H9 (cell line): ENCODE measurements around the gene C16orf92. TPM values are rescaled to one million over a fixed set of nuclear protein-coding genes. Genes with fewer than 3 reads are reported as not detected.

Source experiments
- DNase-seq: peaks from one replicate; pipeline ENCODE4 v3.0.0-alpha.2; 2017
- H2AFZ ChIP-seq: one replicate; pipeline ENCODE4 v1.6.1; 2013; ENCODE audit warnings: mild to moderate bottlenecking, low read length, control low read depth, moderate library complexity
- H2AK5ac ChIP-seq: 2 replicates; pipeline ENCODE4 v1.6.1; 2013; ENCODE audit warnings: low read length, control low read depth, mixed read lengths; ENCODE audit not compliant: insufficient read length
- H2BK120ac ChIP-seq: one replicate; pipeline ENCODE4 v1.6.1; 2013; ENCODE audit warnings: low read depth, mild to moderate bottlenecking, low read length, control low read depth, inconsistent platforms; ENCODE audit not compliant: poor library complexity, severe bottlenecking
- H2BK12ac ChIP-seq: 2 replicates; pipeline ENCODE4 v1.6.1; 2013; ENCODE audit warnings: low read length, control low read depth, mixed read lengths, low read depth; ENCODE audit not compliant: insufficient read length
- H2BK15ac ChIP-seq: 2 replicates; pipeline ENCODE4 v1.6.1; 2013; ENCODE audit warnings: low read depth, low read length, control low read depth
- H2BK20ac ChIP-seq: one replicate; pipeline ENCODE4 v1.6.1; 2013; ENCODE audit warnings: low read depth, mild to moderate bottlenecking, low read length, control low read depth, inconsistent platforms; ENCODE audit not compliant: poor library complexity, severe bottlenecking
- H2BK5ac ChIP-seq: 2 replicates; pipeline ENCODE4 v1.6.1; 2013; ENCODE audit warnings: low read length, control low read depth, mixed read lengths; ENCODE audit not compliant: insufficient read length
- H3K14ac ChIP-seq: 2 replicates; pipeline ENCODE4 v1.6.1; 2013; ENCODE audit warnings: low read length, control low read depth; ENCODE audit not compliant: insufficient read depth
- H3K18ac ChIP-seq: 2 replicates; pipeline ENCODE4 v1.6.1; 2013; ENCODE audit warnings: low read depth, mild to moderate bottlenecking, mixed read lengths, low read length, control low read depth; ENCODE audit not compliant: insufficient read length
- H3K23ac ChIP-seq: 2 replicates; pipeline ENCODE4 v1.6.1; 2013; ENCODE audit warnings: low read length, control low read depth, mixed read lengths, low read depth; ENCODE audit not compliant: insufficient read length
- H3K23me2 ChIP-seq: 2 replicates; pipeline ENCODE4 v1.6.1; 2013; ENCODE audit warnings: low read depth, mild to moderate bottlenecking, mixed read lengths, low read length, control low read depth; ENCODE audit not compliant: insufficient read length, poor library complexity, severe bottlenecking
- H3K27ac ChIP-seq: 2 replicates; pipeline ENCODE4 v1.5.1; 2013; ENCODE audit warnings: low read length, control low read depth, mixed read lengths, low read depth; ENCODE audit not compliant: insufficient read length
- H3K27me3 ChIP-seq: 2 replicates; pipeline ENCODE4 v1.6.1; 2013; ENCODE audit warnings: low read length, control low read depth, inconsistent platforms; ENCODE audit not compliant: insufficient read depth
- H3K4ac ChIP-seq: 2 replicates; pipeline ENCODE4 v1.6.1; 2013; ENCODE audit warnings: low read depth, mild to moderate bottlenecking, control low read depth, inconsistent platforms, low read length, moderate library complexity
- H3K4me1 ChIP-seq: 2 replicates; pipeline ENCODE4 v1.6.1; 2013; ENCODE audit warnings: low read length, control low read depth, inconsistent platforms; ENCODE audit not compliant: insufficient read depth
- H3K4me2 ChIP-seq: 2 replicates; pipeline ENCODE4 v1.6.1; 2013; ENCODE audit warnings: low read length, control low read depth, mixed read lengths; ENCODE audit not compliant: insufficient read length, insufficient read depth
- H3K56ac ChIP-seq: 2 replicates; pipeline ENCODE4 v1.6.1; 2013; ENCODE audit warnings: low read depth, mild to moderate bottlenecking, mixed read lengths, low read length, control low read depth; ENCODE audit not compliant: insufficient read length
- H3K79me1 ChIP-seq: 2 replicates; pipeline ENCODE4 v1.6.1; 2013; ENCODE audit warnings: low read depth, mild to moderate bottlenecking, moderate library complexity, low read length, control low read depth, inconsistent platforms; ENCODE audit not compliant: insufficient read depth, poor library complexity, severe bottlenecking
- H3K79me2 ChIP-seq: 2 replicates; pipeline ENCODE4 v1.6.1; 2013; ENCODE audit warnings: low read length, control low read depth, inconsistent platforms; ENCODE audit not compliant: insufficient read depth
- H3K9ac ChIP-seq: 2 replicates; pipeline ENCODE4 v1.6.1; 2013; ENCODE audit warnings: low read length, control low read depth, mixed read lengths; ENCODE audit not compliant: insufficient read length; ENCODE audit errors: extremely low read depth
- H3K9me3 ChIP-seq: one replicate; pipeline ENCODE4 v1.6.1; 2013; ENCODE audit warnings: low read depth, low read length, inconsistent platforms; ENCODE audit not compliant: control insufficient read depth
- H3T11ph ChIP-seq: one replicate; pipeline ENCODE4 v1.6.1; 2013; ENCODE audit warnings: mild to moderate bottlenecking, low read length, control low read depth, inconsistent platforms
- H4K20me1 ChIP-seq: one replicate; pipeline ENCODE4 v1.6.1; 2013; ENCODE audit not compliant: control insufficient read depth, insufficient read length, insufficient read depth
- H4K5ac ChIP-seq: 2 replicates; pipeline ENCODE4 v1.6.1; 2013; ENCODE audit warnings: low read depth, mild to moderate bottlenecking, mixed read lengths, low read length, control low read depth; ENCODE audit not compliant: insufficient read length
- H4K8ac ChIP-seq: replicated peaks from 2 replicates; pipeline ENCODE4 v1.6.1; 2013; ENCODE audit warnings: low read length, control low read depth, mixed read lengths, low read depth; ENCODE audit not compliant: insufficient read length
- H4K91ac ChIP-seq: 2 replicates; pipeline ENCODE4 v1.6.1; 2013; ENCODE audit warnings: low read depth, mild to moderate bottlenecking, moderate library complexity, mixed read lengths, low read length, control low read depth; ENCODE audit not compliant: insufficient read length
- H3K27ac Mint-ChIP-seq, 3 experiments: 2 replicates in 2 of 3; 3 replicates in 1 of 3; pipeline ENCODE4 v1.8.0; 2020 to 2021; ENCODE audit warnings: mixed read lengths in 3 of 3, mild to moderate bottlenecking in 1 of 3, moderate library complexity in 1 of 3
- H3K27me3 Mint-ChIP-seq: 2 replicates; pipeline ENCODE4 v1.8.0; 2021; ENCODE audit warnings: low read depth, mild to moderate bottlenecking, moderate library complexity, mixed read lengths
- H3K36me3 Mint-ChIP-seq, 3 experiments: 2 replicates in 2 of 3; 3 replicates in 1 of 3; pipeline ENCODE4 v1.8.0; 2020 to 2021; ENCODE audit warnings: low read depth in 3 of 3, mixed read lengths in 3 of 3; ENCODE audit not compliant: insufficient read depth in 1 of 3
- H3K4me1 Mint-ChIP-seq, 2 experiments: 2 replicates each; pipeline ENCODE4 v1.8.0; 2020; ENCODE audit warnings: mixed read lengths in 2 of 2
- H3K4me3 Mint-ChIP-seq, 2 experiments: 2 replicates in 1 of 2; 3 replicates in 1 of 2; pipeline ENCODE4 v1.8.0; 2020 to 2021; ENCODE audit warnings: mild to moderate bottlenecking in 2 of 2, mixed read lengths in 2 of 2, moderate library complexity in 1 of 2
- H3K9me3 Mint-ChIP-seq, 2 experiments: 2 replicates in 1 of 2; 3 replicates in 1 of 2; pipeline ENCODE4 v1.8.0; 2020; ENCODE audit warnings: mild to moderate bottlenecking in 2 of 2, mixed read lengths in 2 of 2, moderate library complexity in 1 of 2
- CTCF ChIP-seq: fragments of 200-600 bp; sonication (generic); conservative IDR thresholded peaks from 3 replicates; pipeline ENCODE4 v1.8.0; 2021; ENCODE audit warnings: antibody characterized with exemption, mild to moderate bottlenecking
- WGBS: extraction: QIAGEN DNeasy Blood & Tissue Kit; methylation state at CpG from one replicate; pipeline ENCODE4 v1.1.7; 2013; ENCODE audit warnings: missing lambda C conversion rate, low lambda C conversion rate, mixed read lengths; ENCODE audit not compliant: insufficient read length; ENCODE audit errors: extremely low coverage; 5-methylcytosine and 5-hydroxymethylcytosine counted together
- total RNA-seq: library from RNA; stranded (reverse); gene quantifications from 2 replicates; pipeline ENCODE4 v1.2.1, GENCODE V29; 2021

Gene C16orf92
- total RNA-seq, 1 experiment from 2014 or later: not detected

GRCh38 chr16:29988346-29989075 is 34.5 kb upstream of the C16orf92 start:
- no peak overlapping the region for H3T11ph ChIP-seq
- H2BK120ac ChIP-seq: no peak overlapping the region
- no peak overlapping the region for H2AK5ac ChIP-seq
- H3K23me2 ChIP-seq: no peaks in the 10 kb centered on the region
- H4K91ac ChIP-seq: no peak overlapping the region
- no peak overlapping the region for H3K4ac ChIP-seq
- H3K4me1 ChIP-seq: no peaks in the 10 kb centered on the region
- H3K27ac ChIP-seq: no peak overlapping the region
- no peak for TF ChIP-seq CTCF
- H3K4me3 Mint-ChIP-seq: no peak overlapping the region
- H3K14ac ChIP-seq: no peak overlapping the region
- H2BK20ac ChIP-seq: no peak overlapping the region
- no peaks in the 10 kb centered on the region for H3K4me1 Mint-ChIP-seq
- H4K8ac ChIP-seq: no peak overlapping the region
- no peak overlapping the region for H2BK5ac ChIP-seq
- no peaks in the 10 kb centered on the region for H3K79me1 ChIP-seq
- H3K27me3 Mint-ChIP-seq: no peaks in the 10 kb centered on the region; the same call in 1 of the 2 replicates
- H4K20me1 ChIP-seq: no peaks in the 10 kb centered on the region
- WGBS: no CpG with 5 or more reads among the region's 17 CpGs
- H3K9me3 Mint-ChIP-seq: no peaks in the 10 kb centered on the region
- no peak overlapping the region for H3K18ac ChIP-seq
- H2BK12ac ChIP-seq: no peak overlapping the region
- H3K56ac ChIP-seq: no peak overlapping the region
- H3K9me3 ChIP-seq: no peaks in the 10 kb centered on the region
- H3K9ac ChIP-seq: no peak overlapping the region
- H3K27me3 ChIP-seq: no peaks in the 10 kb centered on the region
- H3K4me2 ChIP-seq: no peak overlapping the region
- peaks cover 30 to 73% (median 67%) of the 10 kb centered on the region in 3 experiments for H3K36me3 Mint-ChIP-seq
- DNase-seq: no peak
- no peak overlapping the region for H2AFZ ChIP-seq
- H3K27ac Mint-ChIP-seq: peak overlapping the region; percentile 64 to 81 (median 74); a peak in 4 of 7 replicates
- H3K79me2 ChIP-seq: no peaks in the 10 kb centered on the region
- no peak overlapping the region for H2BK15ac ChIP-seq
- no peak overlapping the region for H4K5ac ChIP-seq
- H3K23ac ChIP-seq: no peak overlapping the region
